Natural killer cell treated with Interleukin-12 subunit alpha and Interleukin-12 subunit beta and Interleukin-15 and Interleukin-18, amount 100 ng/mL, for 72 hours (primary cell): Measurements from ENCODE around the gene PTPRS. TPM values are rescaled to one million over a fixed set of nuclear protein-coding genes. Genes with fewer than 3 reads are reported as not detected.
A peak's percentile ranks its signal among the peaks of the same experiment; 100 is the strongest.

Source experiments
- ATAC-seq, 2 donors: fragments of 150-1000 bp; cut with Tn5 transposase in 1 of 2; sonication (Bioruptor Pico), chemical (Tn5 transposase) in 1 of 2; 2 replicates each; pipeline ENCODE4 v1.10.0; 2021
- DNase-seq: peaks from one replicate; pipeline ENCODE4 v3.0.0; 2022; ENCODE audit warnings: low spot score
- H3K27ac Mint-ChIP-seq, 2 donors: 1 replicate in 1 of 2; 2 replicates in 1 of 2; pipeline ENCODE4 v1.8.0; 2022; ENCODE audit warnings: mixed read lengths in 2 of 2, mild to moderate bottlenecking in 1 of 2, moderate library complexity in 1 of 2
- H3K27me3 Mint-ChIP-seq, 2 donors: 1 replicate in 1 of 2; 2 replicates in 1 of 2; pipeline ENCODE4 v1.8.0; 2022; ENCODE audit warnings: mixed read lengths in 2 of 2
- H3K36me3 Mint-ChIP-seq: one replicate; pipeline ENCODE4 v1.8.0; 2022; ENCODE audit warnings: mixed read lengths
- H3K4me1 Mint-ChIP-seq, 2 donors: 1 replicate in 1 of 2; 2 replicates in 1 of 2; pipeline ENCODE4 v1.8.0; 2022; ENCODE audit warnings: low read depth in 2 of 2, mixed read lengths in 2 of 2, mild to moderate bottlenecking in 1 of 2
- H3K4me3 Mint-ChIP-seq: one replicate; pipeline ENCODE4 v1.8.0; 2022; ENCODE audit warnings: mixed read lengths
- H3K9me3 Mint-ChIP-seq: 2 replicates; pipeline ENCODE4 v1.8.0; 2022; ENCODE audit warnings: mixed read lengths
- total RNA-seq, 2 donors: library from RNA; stranded (reverse); gene quantifications; one replicate each; pipeline ENCODE4 v1.2.3, GENCODE V29; 2022

Gene PTPRS
- total RNA-seq, 2 donors from 2014 or later: 0.17 to 0.33 TPM

DNA sequence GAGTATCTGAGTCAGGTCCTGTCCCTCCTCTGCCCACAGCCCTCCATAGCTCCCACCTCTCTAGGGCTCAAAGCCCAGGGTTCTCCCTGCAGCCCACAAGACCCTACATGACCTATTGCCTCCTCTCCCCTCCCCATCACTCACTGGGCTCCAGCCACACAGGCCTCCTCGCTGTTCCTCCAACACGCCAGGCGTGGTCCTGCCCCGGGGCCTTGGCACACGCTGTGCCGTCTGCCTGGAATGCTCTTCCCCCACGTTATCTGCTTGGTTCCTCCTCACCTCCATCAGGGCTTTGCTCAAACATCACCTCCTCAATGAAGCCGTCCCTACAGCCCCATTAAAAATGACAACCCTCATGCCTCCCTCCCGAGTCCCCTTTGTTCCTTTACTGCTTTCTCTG lies 21.1 kb downstream of the PTPRS start:
- H3K4me1 Mint-ChIP-seq: peaks cover 0 to 14% of the 10 kb centered on the region in 2 donors
- H3K27ac Mint-ChIP-seq: no peak overlapping the region
- H3K4me3 Mint-ChIP-seq: no peak overlapping the region
- DNase-seq: no peak
- no peak for ATAC-seq
- H3K27me3 Mint-ChIP-seq: peaks cover 10 to 11% of the 10 kb centered on the region in 2 donors
- H3K9me3 Mint-ChIP-seq: peaks cover 5% of the 10 kb centered on the region
- H3K36me3 Mint-ChIP-seq: no peaks in the 10 kb centered on the region

DNA sequence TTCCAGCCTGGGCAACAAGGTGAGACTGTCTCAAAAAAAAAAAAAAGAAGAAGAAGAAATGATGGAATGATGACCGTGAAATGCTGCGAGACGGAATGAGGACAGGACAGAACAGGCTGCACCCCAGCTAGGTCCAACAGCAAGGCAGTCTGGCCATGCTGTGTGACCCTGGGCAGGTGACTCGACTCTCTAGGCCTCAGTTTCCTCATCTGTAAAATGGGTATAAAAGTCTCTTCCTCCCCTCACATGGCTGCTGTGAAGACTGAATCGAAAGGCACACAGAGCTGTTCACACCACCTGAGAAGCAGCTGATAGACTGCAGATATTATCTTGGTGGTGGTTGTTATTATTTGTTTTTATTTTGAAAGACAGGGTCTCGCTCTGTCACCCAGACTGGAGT lies 22.3 kb downstream of the PTPRS start:
- Mint-ChIP-seq H3K9me3 (peaks cover 2% of the 10 kb centered on the region), H3K27me3 (peaks cover 5 to 6% of the 10 kb centered on the region in 2 donors), H3K27ac (no peak overlapping the region), H3K4me1 (peaks cover 0 to 9% of the 10 kb centered on the region in 2 donors), H3K4me3 (no peak overlapping the region), H3K36me3 (no peaks in the 10 kb centered on the region)
- ATAC-seq (no peak), DNase-seq (no peak)

DNA sequence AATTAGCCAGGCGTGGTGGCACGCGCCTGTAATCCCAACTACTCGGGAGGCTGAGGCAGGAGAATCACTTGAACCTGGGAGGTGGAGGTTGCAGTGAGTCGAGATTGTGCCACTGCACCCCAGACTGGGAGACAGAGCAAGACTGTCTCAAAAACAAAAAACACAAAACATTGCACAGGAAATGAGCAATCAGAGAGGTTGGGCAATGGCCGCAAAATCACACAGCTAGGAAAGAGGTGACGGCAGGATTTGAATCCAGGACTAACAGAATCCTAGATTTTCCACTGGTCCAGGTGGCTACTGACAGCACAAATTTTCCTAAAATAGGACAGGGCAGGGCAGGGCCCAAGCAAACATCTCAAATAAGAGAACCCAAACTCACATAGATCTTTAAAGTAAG lies 23.3 kb downstream of the PTPRS start:
- Mint-ChIP-seq H3K4me1 (peaks cover 0 to 6% of the 10 kb centered on the region in 2 donors), H3K9me3 (no peaks in the 10 kb centered on the region), H3K27ac (no peak overlapping the region), H3K27me3 (peaks cover 0 to 6% of the 10 kb centered on the region in 2 donors), H3K4me3 (no peak overlapping the region), H3K36me3 (no peaks in the 10 kb centered on the region)
- DNase-seq: no peak
- ATAC-seq: no peak

DNA sequence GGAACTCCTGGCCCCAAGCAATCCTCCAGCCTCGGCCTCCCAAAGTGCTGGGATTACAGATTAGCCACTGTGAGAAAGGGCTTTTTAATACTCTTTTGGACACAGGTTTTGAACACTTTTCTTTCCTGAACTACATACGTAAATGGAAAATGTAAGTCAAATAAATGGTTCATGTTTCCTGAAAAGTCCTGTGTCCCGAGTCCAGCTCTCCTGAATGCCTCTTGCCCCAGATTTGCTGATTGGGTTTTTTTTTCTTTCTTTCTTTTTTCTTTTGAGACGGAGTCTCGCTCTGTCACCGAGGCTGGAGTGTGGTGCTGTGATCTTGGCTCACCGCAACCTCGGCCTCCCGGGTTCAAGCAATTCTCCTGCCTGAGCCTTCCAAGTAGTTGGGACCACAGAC lies 24.5 kb downstream of the PTPRS start:
- no peak for ATAC-seq
- no peak overlapping the region for H3K27ac Mint-ChIP-seq
- no peak overlapping the region for H3K4me3 Mint-ChIP-seq
- H3K4me1 Mint-ChIP-seq: peaks cover 0 to 4% of the 10 kb centered on the region in 2 donors
- no peak for DNase-seq
- H3K27me3 Mint-ChIP-seq: peaks cover 0 to 6% of the 10 kb centered on the region in 2 donors
- no peaks in the 10 kb centered on the region for H3K36me3 Mint-ChIP-seq
- no peaks in the 10 kb centered on the region for H3K9me3 Mint-ChIP-seq

DNA sequence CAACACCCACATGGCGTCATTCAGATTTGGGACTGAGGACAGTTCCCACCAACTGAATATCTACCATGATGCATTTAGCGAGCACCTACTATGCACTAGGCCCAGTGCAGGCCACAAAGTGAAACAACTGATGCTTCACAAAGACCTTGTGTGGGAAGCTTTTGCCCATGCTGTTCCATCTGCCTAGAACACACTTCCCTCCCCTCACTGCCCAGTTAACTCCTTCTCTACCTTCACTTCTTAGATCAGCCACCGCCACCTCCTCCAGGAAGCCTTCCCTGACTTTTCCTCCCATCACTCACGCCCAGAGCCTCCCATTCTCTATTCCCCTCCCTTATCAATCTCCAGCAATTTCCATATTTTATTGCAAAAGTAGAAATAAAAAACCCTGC lies 25.7 kb downstream of the PTPRS start:
- no peak overlapping the region for H3K27ac Mint-ChIP-seq

DNA sequence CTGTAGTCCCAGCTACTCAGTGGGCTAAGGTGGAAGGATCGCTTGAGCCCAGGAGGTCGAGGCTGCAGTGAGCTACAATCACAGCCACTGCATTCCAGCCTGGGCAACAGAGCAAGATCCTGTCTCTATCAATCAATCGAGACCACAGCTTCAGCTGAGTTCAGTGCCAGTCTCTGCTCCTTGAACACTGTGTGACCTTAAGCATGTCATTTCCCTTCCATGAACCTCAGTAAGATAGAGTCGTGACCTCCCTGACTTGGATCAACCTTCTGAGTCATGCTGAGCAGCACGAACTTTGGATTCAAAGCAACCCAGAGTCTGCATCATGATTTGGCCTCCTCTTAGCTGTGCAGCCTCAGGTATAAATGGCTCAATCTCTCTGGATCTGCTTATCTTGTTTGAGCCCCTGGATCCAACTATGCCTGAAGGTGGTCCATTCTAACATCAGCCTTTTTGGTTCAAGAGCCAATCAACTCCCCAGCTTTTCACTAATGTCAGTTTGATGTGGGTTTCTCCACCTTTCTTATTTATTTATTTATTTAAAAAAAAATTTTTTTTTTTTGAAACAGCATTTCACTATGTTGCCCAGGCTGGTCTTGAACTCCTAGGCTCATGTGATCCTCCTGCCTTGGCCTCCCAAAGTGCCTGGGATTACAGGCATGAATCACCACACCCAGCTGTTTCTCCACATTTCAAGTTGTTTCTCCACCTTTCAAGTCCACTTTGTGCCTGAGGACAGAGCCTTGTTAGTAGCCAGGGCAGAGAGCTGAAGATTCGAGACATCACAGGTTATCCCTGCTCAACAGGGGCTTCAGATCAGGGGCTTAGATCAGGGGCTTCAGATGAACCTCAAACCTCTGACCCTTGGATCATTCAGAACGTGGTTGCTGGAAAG lies 26.4 kb downstream of the PTPRS start:
- ATAC-seq (no peak), DNase-seq (no peak)
- no peak overlapping the region for H3K27ac Mint-ChIP-seq
- H3K4me1 Mint-ChIP-seq: no peaks in the 10 kb centered on the region
- no peaks in the 10 kb centered on the region for H3K36me3 Mint-ChIP-seq
- no peaks in the 10 kb centered on the region for H3K9me3 Mint-ChIP-seq
- peaks cover 0 to 4% of the 10 kb centered on the region in 2 donors for H3K27me3 Mint-ChIP-seq
- H3K4me3 Mint-ChIP-seq: no peak overlapping the region

More for the DNA sequence above, 25.7 kb downstream of the PTPRS start:
- no peaks in the 10 kb centered on the region for H3K9me3 Mint-ChIP-seq
- H3K4me3 Mint-ChIP-seq: no peak overlapping the region
- no peak for DNase-seq
- ATAC-seq: no peak
- H3K27me3 Mint-ChIP-seq: peaks cover 0 to 6% of the 10 kb centered on the region in 2 donors
- peaks cover 0 to 4% of the 10 kb centered on the region in 2 donors for H3K4me1 Mint-ChIP-seq
- H3K36me3 Mint-ChIP-seq: no peaks in the 10 kb centered on the region

DNA sequence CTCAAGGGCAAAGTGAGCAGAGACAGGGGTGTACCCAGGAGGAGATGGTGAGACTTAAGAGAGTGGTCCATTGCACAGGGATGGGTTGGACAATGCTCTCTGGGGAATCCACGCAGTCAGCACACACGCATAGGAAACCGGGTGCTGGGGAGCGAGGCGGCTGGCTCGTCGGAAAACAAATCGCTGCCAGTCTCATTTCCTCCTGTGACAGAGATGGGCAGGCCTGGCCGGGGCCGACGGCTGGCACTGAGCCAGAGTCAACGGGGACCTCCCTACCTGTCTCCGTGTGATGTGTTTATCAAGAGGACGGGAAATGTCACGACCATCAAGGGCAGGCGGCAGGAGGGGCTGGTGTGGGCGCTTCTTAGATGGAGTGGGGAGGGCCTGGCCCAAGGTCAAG lies 27.3 kb downstream of the PTPRS start:
- ATAC-seq (no peak), DNase-seq (no peak)
- H3K36me3 Mint-ChIP-seq: no peaks in the 10 kb centered on the region
- H3K27me3 Mint-ChIP-seq: peaks cover 0 to 4% of the 10 kb centered on the region in 2 donors
- no peaks in the 10 kb centered on the region for H3K4me1 Mint-ChIP-seq
- no peak overlapping the region for H3K4me3 Mint-ChIP-seq
- no peak overlapping the region for H3K27ac Mint-ChIP-seq
- no peaks in the 10 kb centered on the region for H3K9me3 Mint-ChIP-seq

DNA sequence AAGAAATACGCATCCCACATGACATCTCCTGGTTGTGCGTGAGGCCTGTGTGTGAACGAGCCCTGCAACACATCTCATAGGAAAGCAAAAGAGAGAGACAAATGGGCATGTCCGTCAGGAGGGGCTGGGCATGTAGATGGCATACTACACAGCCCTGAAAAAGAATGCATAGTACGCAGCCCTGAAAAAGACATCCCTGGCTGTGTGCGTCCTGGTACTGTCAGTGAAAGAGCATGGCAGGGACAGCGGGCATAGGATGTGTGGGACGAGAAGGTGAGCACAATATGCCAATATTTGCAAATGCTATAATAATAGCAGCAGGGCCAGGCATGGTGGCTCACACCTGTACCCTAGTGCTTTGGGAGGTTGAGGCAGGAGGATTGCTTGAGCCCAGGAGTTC lies 28.6 kb downstream of the PTPRS start:
- Mint-ChIP-seq H3K4me1 (no peaks in the 10 kb centered on the region), H3K27me3 (peaks cover 0 to 7% of the 10 kb centered on the region in 2 donors), H3K9me3 (no peaks in the 10 kb centered on the region), H3K27ac (no peak overlapping the region), H3K4me3 (no peak overlapping the region), H3K36me3 (no peaks in the 10 kb centered on the region)
- ATAC-seq (no peak), DNase-seq (no peak)

DNA sequence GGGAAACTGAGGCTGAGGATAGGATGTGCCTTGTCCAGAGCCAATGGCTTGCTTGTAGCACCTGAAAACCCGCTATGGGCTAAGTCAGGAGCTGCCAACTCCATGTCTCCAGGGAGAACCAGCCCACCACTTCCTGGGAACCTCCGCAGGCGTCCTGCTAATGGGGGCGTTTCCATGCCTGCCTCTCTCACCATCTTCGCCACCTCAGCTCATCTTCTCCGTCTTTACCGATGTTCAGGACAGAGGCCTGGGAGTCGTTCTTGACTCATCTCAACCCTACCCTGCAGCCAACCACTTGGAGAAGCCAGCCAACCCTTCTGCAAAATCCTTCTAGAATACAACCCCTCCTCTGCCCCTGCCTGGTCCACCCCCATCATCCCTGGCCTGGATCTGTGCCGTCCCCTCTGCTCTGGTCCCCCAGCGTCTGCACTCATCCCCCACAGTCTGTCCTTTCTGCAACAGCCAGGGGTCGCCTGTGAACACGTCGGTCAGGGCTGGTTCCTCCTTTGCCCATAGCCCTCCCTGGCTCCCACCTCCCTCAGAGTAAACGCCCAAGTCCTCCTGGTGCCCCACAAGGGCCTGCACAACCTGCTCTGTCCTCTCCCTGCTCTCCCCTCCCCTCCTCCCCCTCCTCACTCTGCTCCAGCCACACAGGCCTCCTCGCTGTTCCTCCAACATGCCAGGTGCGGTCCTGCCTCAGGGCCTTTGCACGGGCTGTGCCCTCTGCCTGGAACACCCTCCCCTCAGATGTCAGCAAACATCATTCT lies 31.0 kb downstream of the PTPRS start:
- Mint-ChIP-seq H3K4me3 (no peak overlapping the region), H3K9me3 (no peaks in the 10 kb centered on the region), H3K27me3 (peaks cover 0 to 8% of the 10 kb centered on the region in 2 donors), H3K4me1 (no peaks in the 10 kb centered on the region), H3K36me3 (no peaks in the 10 kb centered on the region), H3K27ac (no peak overlapping the region)
- no peak for DNase-seq
- ATAC-seq: peak in 1 of 2 donors; percentile 15

DNA sequence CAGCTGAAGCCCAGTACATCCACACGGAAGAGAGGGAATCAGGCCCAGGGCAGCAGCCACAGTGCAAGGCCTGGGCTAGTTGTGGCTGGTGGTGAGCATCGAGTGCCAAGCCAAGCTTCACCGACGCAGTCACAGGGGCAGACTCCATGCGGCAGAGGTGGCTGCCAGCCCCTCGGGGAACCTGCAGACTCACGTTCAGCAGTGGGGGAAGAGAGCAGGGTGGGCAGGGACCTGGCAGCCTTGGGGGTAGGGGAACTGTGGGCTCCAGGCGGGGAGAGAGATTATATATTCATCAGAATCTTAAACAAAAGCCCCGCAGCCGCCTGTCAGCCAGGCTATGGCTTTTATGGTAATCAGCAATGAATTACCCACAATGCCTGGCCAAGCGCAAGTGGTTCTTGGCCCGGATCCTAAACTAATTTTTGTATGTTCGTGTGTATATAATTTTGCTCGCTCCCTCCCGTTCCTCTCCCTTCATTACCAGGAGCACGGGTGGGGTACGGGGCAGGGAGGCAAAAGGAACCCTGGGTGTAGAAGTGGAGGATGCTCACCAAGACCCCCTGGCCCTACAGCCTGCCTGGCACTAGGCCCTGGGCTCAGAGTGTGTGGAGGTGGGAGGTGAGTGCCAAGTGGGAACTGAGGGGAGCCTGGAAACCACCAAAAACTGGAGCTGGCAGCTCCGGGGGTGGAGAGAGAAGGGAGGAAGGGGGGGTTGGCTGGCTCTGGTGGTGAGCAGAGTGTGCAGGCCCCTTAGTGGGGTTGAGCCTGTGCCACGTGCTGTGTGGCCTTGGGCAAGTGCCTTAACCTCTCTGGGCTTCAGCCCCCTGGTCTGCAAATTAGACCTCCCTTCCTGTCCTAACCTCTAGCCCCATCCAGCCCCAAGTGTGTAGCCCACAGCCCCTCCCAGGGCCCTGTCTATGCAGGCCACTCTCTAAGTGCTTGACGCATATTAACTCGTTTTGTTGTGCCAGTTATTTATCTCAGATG lies 31.9 kb downstream of the PTPRS start:
- no peak overlapping the region for H3K27ac Mint-ChIP-seq
- ATAC-seq (peak in 1 of 2 donors; percentile 48), DNase-seq (no peak)
- H3K27me3 Mint-ChIP-seq: peaks cover 0 to 11% of the 10 kb centered on the region in 2 donors
- H3K4me1 Mint-ChIP-seq: no peaks in the 10 kb centered on the region
- no peaks in the 10 kb centered on the region for H3K36me3 Mint-ChIP-seq
- no peak overlapping the region for H3K4me3 Mint-ChIP-seq
- H3K9me3 Mint-ChIP-seq: no peaks in the 10 kb centered on the region

DNA sequence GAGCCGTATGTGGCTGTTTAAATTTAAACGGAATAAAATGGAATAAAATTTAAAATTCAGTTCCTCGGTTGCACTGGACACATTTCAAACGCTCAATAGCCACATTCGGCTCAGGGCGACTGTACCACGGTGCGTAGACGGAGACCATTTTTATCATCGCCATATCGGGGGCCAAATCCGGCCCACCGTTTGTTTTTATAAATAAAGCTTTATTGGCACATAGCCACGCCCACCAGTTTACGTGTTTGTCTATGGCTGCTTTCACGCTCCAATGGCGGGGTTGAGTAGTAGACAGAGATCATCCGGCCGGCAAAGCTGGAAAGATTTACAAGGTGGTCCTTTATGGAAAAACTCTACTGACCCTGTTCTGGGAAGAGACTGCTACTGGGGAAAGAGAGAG lies 33.0 kb downstream of the PTPRS start:
- ATAC-seq (no peak), DNase-seq (no peak)
- no peak overlapping the region for H3K4me3 Mint-ChIP-seq
- H3K27ac Mint-ChIP-seq: no peak overlapping the region
- no peaks in the 10 kb centered on the region for H3K4me1 Mint-ChIP-seq
- no peaks in the 10 kb centered on the region for H3K9me3 Mint-ChIP-seq
- no peaks in the 10 kb centered on the region for H3K36me3 Mint-ChIP-seq
- H3K27me3 Mint-ChIP-seq: peaks cover 0 to 8% of the 10 kb centered on the region in 2 donors

DNA sequence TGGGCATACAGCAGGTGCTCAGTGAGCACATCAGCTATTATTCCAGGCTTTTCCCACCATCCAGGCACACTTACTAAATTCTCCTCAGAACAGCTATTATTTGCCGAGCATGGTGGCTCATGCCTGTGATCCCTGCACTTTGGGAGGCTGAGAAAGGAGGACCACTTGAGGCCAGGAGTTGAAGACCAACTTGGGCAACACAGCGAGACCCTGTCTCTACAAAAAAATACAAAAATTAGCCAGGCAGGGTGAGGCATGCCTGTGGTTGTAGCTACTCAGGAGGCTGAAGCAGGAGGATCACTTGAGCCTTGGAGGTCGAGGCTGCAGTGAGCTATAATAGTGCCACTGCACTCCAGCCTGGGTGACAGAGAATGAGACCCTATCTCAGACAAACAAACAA lies 35.4 kb downstream of the PTPRS start:
- DNase-seq (no peak), ATAC-seq (no peak)
- Mint-ChIP-seq H3K9me3 (no peaks in the 10 kb centered on the region), H3K27ac (no peak overlapping the region), H3K27me3 (peaks cover 0 to 8% of the 10 kb centered on the region in 2 donors), H3K4me3 (no peak overlapping the region), H3K36me3 (no peaks in the 10 kb centered on the region), H3K4me1 (no peaks in the 10 kb centered on the region)

DNA sequence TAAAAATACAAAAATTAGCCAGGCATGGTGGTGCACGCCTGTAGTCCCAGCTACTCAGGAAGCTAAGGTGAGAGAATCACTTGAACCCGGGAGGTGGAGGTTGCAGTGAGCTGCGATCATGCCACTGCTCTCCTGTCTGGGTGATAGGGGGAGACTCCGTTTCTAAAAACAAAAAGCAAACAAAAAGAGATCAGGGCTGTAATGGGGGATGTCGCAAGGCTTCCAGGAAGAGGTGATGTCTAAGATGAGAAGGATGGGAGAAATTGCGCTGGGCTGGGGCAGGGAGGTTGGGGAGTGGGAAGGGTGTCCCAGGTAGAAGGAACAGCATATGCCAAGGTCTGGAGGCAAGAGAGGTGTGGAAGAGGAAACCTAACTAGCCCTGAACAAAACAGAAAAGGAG lies 36.1 kb downstream of the PTPRS start:
- Mint-ChIP-seq H3K4me1 (no peaks in the 10 kb centered on the region), H3K36me3 (no peaks in the 10 kb centered on the region), H3K27me3 (peaks cover 0 to 8% of the 10 kb centered on the region in 2 donors), H3K4me3 (no peak overlapping the region), H3K9me3 (no peaks in the 10 kb centered on the region), H3K27ac (no peak overlapping the region)
- no peak for ATAC-seq
- no peak for DNase-seq
